ENCODE data around the gene CCKAR.

GRCh38 chr4:26459054-26459755 lies 31.1 kb downstream of the CCKAR start:
- peak; percentile 42 to 53 (median 51) for TF ChIP-seq CTCF (IDR thresholded peaks at IDR 0.05)
- no peak for TF ChIP-seq POLR2A (IDR thresholded peaks at IDR 0.05)
- no peak for TF ChIP-seq EP300 (IDR thresholded peaks at IDR 0.05; ENCODE audit: low read depth)

Measured in transverse colon (tissue), 3 donors.